ENCODE data around the gene PEX5L. TPM values are rescaled to one million over a fixed set of nuclear protein-coding genes. Genes with fewer than 3 reads are reported as not detected.
A peak's percentile ranks its signal among the peaks of the same experiment; 100 is the strongest.

The PEX5L gene
- total and polyA plus RNA-seq, 2 experiments from 2014 or later = 6.3 to 7.0 TPM

DNA sequence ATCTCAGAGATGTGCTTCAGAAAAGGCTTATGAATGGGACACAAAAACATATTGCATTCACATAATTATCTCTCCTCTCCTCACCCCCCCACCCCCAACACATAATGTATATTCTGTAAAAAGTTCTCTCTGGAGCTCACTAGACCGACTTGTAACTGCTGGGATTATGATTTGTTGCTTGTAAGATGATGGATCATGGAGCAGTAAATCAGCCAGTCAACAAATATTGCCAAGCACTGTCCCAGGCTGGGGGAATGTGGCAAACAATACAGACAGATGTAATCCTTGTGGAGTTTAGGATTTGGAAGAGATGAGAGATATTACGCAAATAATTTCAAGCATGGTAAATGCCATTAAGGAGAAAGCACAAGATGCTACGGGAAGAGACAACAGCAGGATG, 114.8 kb downstream of the PEX5L start:
- Histone ChIP-seq H3K4me3 (no peak overlapping the region), H3K4me1 (ENCODE audit: insufficient read depth) (peaks cover 11% of the 10 kb centered on the region), H3K9me2 (ENCODE audit: insufficient read depth) (no peaks in the 10 kb centered on the region), H3K27me3 (ENCODE audit: insufficient read depth) (no peaks in the 10 kb centered on the region), H3K79me2 (replicated peaks; ENCODE audit: insufficient read depth) (no peaks in the 10 kb centered on the region), H3K4me2 (peak overlapping the region; percentile 15; the same call in 1 of the 2 replicates), H3K36me3 (ENCODE audit: insufficient read depth) (no peaks in the 10 kb centered on the region), H4K20me1 (replicated peaks; ENCODE audit: insufficient read depth) (no peaks in the 10 kb centered on the region), H3K27ac (ENCODE audit: low read depth) (0 out of 2 replicates have a peak overlapping the region, but pooled peaks have one; percentile 27), H3F3A (replicated peaks; ENCODE audit: low read depth) (no peaks in the 10 kb centered on the region), H2AFZ (no peak overlapping the region)
- Mint-ChIP-seq H3K27ac (no peak overlapping the region), H3K4me3 (no peak overlapping the region), H3K27me3 (ENCODE audit: insufficient read depth, low read depth, poor library complexity) (peaks cover under 1% of the 10 kb centered on the region), H3K4me1 (peaks cover 28% of the 10 kb centered on the region), H3K9me3 (no peaks in the 10 kb centered on the region; the same call in 2 of the 3 replicates), H3K36me3 (ENCODE audit: low read depth) (no peaks in the 10 kb centered on the region)
- no peak for ATAC-seq
- DNase-seq (ENCODE audit: low spot score) = no peak
- no peak for TF ChIP-seq ZNF331 (CRISPR knock-in tag; IDR thresholded peaks at IDR 0.05; ENCODE audit: low read depth)
- TF ChIP-seq, protein P1, sequence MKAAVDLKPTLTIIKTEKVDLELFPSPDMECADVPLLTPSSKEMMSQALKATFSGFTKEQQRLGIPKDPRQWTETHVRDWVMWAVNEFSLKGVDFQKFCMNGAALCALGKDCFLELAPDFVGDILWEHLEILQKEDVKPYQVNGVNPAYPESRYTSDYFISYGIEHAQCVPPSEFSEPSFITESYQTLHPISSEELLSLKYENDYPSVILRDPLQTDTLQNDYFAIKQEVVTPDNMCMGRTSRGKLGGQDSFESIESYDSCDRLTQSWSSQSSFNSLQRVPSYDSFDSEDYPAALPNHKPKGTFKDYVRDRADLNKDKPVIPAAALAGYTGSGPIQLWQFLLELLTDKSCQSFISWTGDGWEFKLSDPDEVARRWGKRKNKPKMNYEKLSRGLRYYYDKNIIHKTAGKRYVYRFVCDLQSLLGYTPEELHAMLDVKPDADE (IDR thresholded peaks at IDR 0.05) = no peak
- TF ChIP-seq STAT1 (IDR thresholded peaks at IDR 0.05; ENCODE audit: unreplicated experiment) = no peak
- TF ChIP-seq REST (IDR thresholded peaks at IDR 0.05; ENCODE audit: unreplicated experiment) = no peak
- no peak for TF ChIP-seq NANOG (IDR thresholded peaks at IDR 0.05; ENCODE audit: borderline replicate concordance)
- TF ChIP-seq ZNF114 (CRISPR knock-in tag; IDR thresholded peaks at IDR 0.05) = no peak
- no peak for TF ChIP-seq EZH2phosphoT487 (IDR thresholded peaks at IDR 0.05; ENCODE audit: unreplicated experiment)
- no peak for TF ChIP-seq CTCF (conservative IDR thresholded peaks at IDR 0.05; ENCODE audit: low read depth in 2 of 2)
- no peak for TF ChIP-seq ZNF462 (CRISPR knock-in tag; IDR thresholded peaks at IDR 0.05)
- TF ChIP-seq JUNB (IDR thresholded peaks at IDR 0.05; ENCODE audit: unreplicated experiment) = no peak
